Neural progenitor cell (in vitro differentiated cells): ENCODE data around the gene LAP3. TPM values are rescaled to one million over a fixed set of nuclear protein-coding genes. Genes with fewer than 3 reads are reported as not detected.

Source experiments
- DNase-seq: peaks from one replicate; pipeline ENCODE4 v3.0.0-alpha.2; 2016; ENCODE audit warnings: low spot score
- H2AFZ ChIP-seq: fragments of 200-600 bp; sonication (generic); replicated peaks from 2 replicates; pipeline ENCODE4 v1.6.1; 2016; ENCODE audit warnings: antibody characterized with exemption
- H3F3A ChIP-seq: fragments of 200-600 bp; sonication (generic); 2 replicates; pipeline ENCODE4 v1.6.1; 2016; ENCODE audit warnings: antibody characterized with exemption, low read depth
- H3K27ac ChIP-seq: fragments of 200-600 bp; sonication (generic); 2 replicates; pipeline ENCODE4 v1.5.1; 2016; ENCODE audit warnings: mild to moderate bottlenecking
- H3K27me3 ChIP-seq: fragments of 200-600 bp; sonication (generic); 2 replicates; pipeline ENCODE4 v1.6.1; 2016; ENCODE audit warnings: mild to moderate bottlenecking, moderate library complexity
- H3K36me3 ChIP-seq: fragments of 200-600 bp; sonication (generic); 2 replicates; pipeline ENCODE4 v1.5.1; 2016
- H3K4me1 ChIP-seq: fragments of 200-600 bp; sonication (generic); 2 replicates; pipeline ENCODE4 v1.6.1; 2016; ENCODE audit warnings: mixed run types
- H3K4me2 ChIP-seq: fragments of 200-600 bp; sonication (generic); 2 replicates; pipeline ENCODE4 v1.6.1; 2016
- H3K4me3 ChIP-seq: fragments of 200-600 bp; sonication (generic); 2 replicates; pipeline ENCODE4 v1.5.1; 2016
- H3K79me2 ChIP-seq: fragments of 200-600 bp; sonication (generic); 2 replicates; pipeline ENCODE4 v1.6.1; 2016; ENCODE audit warnings: low read depth
- H3K9ac ChIP-seq: fragments of 200-600 bp; sonication (generic); 2 replicates; pipeline ENCODE4 v1.6.1; 2016
- H3K9me3 ChIP-seq: fragments of 200-600 bp; sonication (generic); 2 replicates; pipeline ENCODE4 v1.5.1; 2016; ENCODE audit warnings: low read depth
- H4K20me1 ChIP-seq: fragments of 200-600 bp; sonication (generic); 2 replicates; pipeline ENCODE4 v1.6.1; 2016; ENCODE audit warnings: low read depth
- H3K27ac Mint-ChIP-seq: 3 replicates; pipeline ENCODE4 v1.8.0; 2021; ENCODE audit warnings: mixed read lengths
- H3K27me3 Mint-ChIP-seq: 2 replicates; pipeline ENCODE4 v1.8.0; 2022; ENCODE audit warnings: low read depth, mild to moderate bottlenecking, inconsistent platforms, moderate library complexity, mixed read lengths; ENCODE audit not compliant: insufficient read depth
- H3K36me3 Mint-ChIP-seq: 3 replicates; pipeline ENCODE4 v1.8.0; 2021; ENCODE audit warnings: mixed read lengths
- H3K4me1 Mint-ChIP-seq: 3 replicates; pipeline ENCODE4 v1.8.0; 2021; ENCODE audit warnings: mixed read lengths
- H3K4me3 Mint-ChIP-seq: 3 replicates; pipeline ENCODE4 v1.8.0; 2021; ENCODE audit warnings: mild to moderate bottlenecking, moderate library complexity, mixed read lengths
- H3K9me3 Mint-ChIP-seq: 3 replicates; pipeline ENCODE4 v1.8.0; 2020; ENCODE audit warnings: mixed read lengths
- CTCF ChIP-seq: fragments of 200-600 bp; sonication (generic); IDR thresholded peaks from 2 replicates; pipeline ENCODE4 v1.5.1; 2017; ENCODE audit warnings: antibody characterized with exemption, mild to moderate bottlenecking
- EZH2 ChIP-seq: fragments of 200-600 bp; sonication (generic); IDR thresholded peaks from 2 replicates; pipeline ENCODE4 v1.6.1; 2017; ENCODE audit warnings: antibody characterized with exemption, mild to moderate bottlenecking, moderate library complexity
- EZH2phosphoT487 ChIP-seq: fragments of 200-600 bp; sonication (generic); IDR thresholded peaks from 2 replicates; pipeline ENCODE4 v1.6.1; 2017; ENCODE audit warnings: antibody characterized with exemption
- total RNA-seq: library from RNA; depleted of rRNA; stranded (reverse); fragments of >200 nt; gene quantifications from 2 replicates; pipeline ENCODE4 v1.2.3, GENCODE V29; 2015; ENCODE audit warnings: low replicate concordance

LAP3 gene
- total RNA-seq, 1 donor from 2014 or later: 58.3 TPM

- no peak overlapping the region for H3K4me3 ChIP-seq
- TF ChIP-seq CTCF: no peak
- TF ChIP-seq EZH2: no peak
- no peak for TF ChIP-seq EZH2phosphoT487
- Mint-ChIP-seq H3K4me3 (no peak overlapping the region), H3K27me3 (no peaks in the 10 kb centered on the region), H3K4me1 (peaks cover 14% of the 10 kb centered on the region), H3K36me3 (no peaks in the 10 kb centered on the region), H3K27ac (no peak overlapping the region), H3K9me3 (no peaks in the 10 kb centered on the region)
- H3K79me2 ChIP-seq: no peaks in the 10 kb centered on the region
- H3K27me3 ChIP-seq: no peaks in the 10 kb centered on the region
- DNase-seq: no peak
- no peak overlapping the region for H2AFZ ChIP-seq
- no peaks in the 10 kb centered on the region for H3K9me3 ChIP-seq
- no peaks in the 10 kb centered on the region for H4K20me1 ChIP-seq
- H3K27ac ChIP-seq: no peak overlapping the region
- H3K4me2 ChIP-seq: no peak overlapping the region
- no peak overlapping the region for H3K9ac ChIP-seq
- no peaks in the 10 kb centered on the region for H3K36me3 ChIP-seq
- no peaks in the 10 kb centered on the region for H3F3A ChIP-seq
- no peaks in the 10 kb centered on the region for H3K4me1 ChIP-seq
These were observed 32.8 kb upstream of the LAP3 start for GRCh38 chr4:17544205-17544604.

GRCh38 chr4:17544831-17545234, 32.2 kb upstream of the LAP3 start:
- no peak overlapping the region for H3K4me3 Mint-ChIP-seq
- Histone ChIP-seq H3K27ac (no peak overlapping the region), H3K27me3 (no peaks in the 10 kb centered on the region), H3K4me3 (no peak overlapping the region), H3F3A (no peaks in the 10 kb centered on the region), H3K4me1 (no peaks in the 10 kb centered on the region), H3K9ac (no peak overlapping the region), H3K4me2 (no peak overlapping the region), H3K79me2 (no peaks in the 10 kb centered on the region), H3K36me3 (no peaks in the 10 kb centered on the region), H3K9me3 (no peaks in the 10 kb centered on the region), H2AFZ (no peak overlapping the region), H4K20me1 (no peaks in the 10 kb centered on the region)
- DNase-seq: no peak
- TF ChIP-seq CTCF (no peak), EZH2phosphoT487 (no peak), EZH2 (no peak)
- H3K9me3 Mint-ChIP-seq: no peaks in the 10 kb centered on the region
- H3K36me3 Mint-ChIP-seq: no peaks in the 10 kb centered on the region
- no peaks in the 10 kb centered on the region for H3K27me3 Mint-ChIP-seq
- no peak overlapping the region for H3K27ac Mint-ChIP-seq
- H3K4me1 Mint-ChIP-seq: peaks cover 14% of the 10 kb centered on the region

- no peak overlapping the region for H3K9ac ChIP-seq
- H3K9me3 Mint-ChIP-seq: no peaks in the 10 kb centered on the region
These were observed 31.4 kb upstream of the LAP3 start for GRCh38 chr4:17545374-17546140.

More at GRCh38 chr4:17545374-17546140, 31.4 kb upstream of the LAP3 start:
- Mint-ChIP-seq H3K36me3 (no peaks in the 10 kb centered on the region), H3K27ac (no peak overlapping the region), H3K4me3 (no peak overlapping the region), H3K4me1 (peaks cover 14% of the 10 kb centered on the region), H3K27me3 (peaks cover 2% of the 10 kb centered on the region)
- Histone ChIP-seq H4K20me1 (no peaks in the 10 kb centered on the region), H3K4me2 (no peak overlapping the region), H3K79me2 (no peaks in the 10 kb centered on the region), H3F3A (no peaks in the 10 kb centered on the region), H3K27ac (no peak overlapping the region), H3K9me3 (no peaks in the 10 kb centered on the region), H3K27me3 (no peaks in the 10 kb centered on the region), H3K4me1 (no peaks in the 10 kb centered on the region), H3K4me3 (no peak overlapping the region), H3K36me3 (no peaks in the 10 kb centered on the region), H2AFZ (no peak overlapping the region)
- TF ChIP-seq EZH2phosphoT487: no peak
- no peak for TF ChIP-seq EZH2
- TF ChIP-seq CTCF: no peak
- DNase-seq: no peak
